ENCODE measurements around the gene LAP3.
A peak's percentile ranks its signal among the peaks of the same experiment; 100 is the strongest.
"Not testable (repeated sequence)": the region's sequence is repeated elsewhere in the genome, so short reads cannot be mapped to it uniquely, and the experiment has no call there.

Gene LAP3

DNA sequence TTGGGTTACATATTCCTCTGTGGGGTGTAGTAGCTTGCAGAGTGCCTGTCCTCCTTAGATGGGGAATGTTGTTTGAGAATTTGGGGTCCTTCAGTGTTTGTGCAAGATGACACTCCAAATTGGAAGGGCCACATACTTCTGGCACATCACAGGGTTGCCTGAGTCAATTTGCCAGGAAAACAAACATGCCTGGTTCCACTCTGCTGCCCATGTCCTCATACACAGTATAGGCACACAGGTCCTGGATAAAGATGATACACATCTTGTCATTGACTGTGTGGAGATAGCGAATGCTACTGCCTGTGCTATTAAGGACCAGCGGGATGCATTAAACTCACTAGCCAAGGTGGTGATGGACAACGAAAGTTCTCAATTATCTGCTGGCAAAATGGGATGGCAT lies 11.2 kb upstream of the LAP3 start:
- no peak for DNase-seq

GRCh38 chr4:17567271-17567670 lies 9.7 kb upstream of the LAP3 start:
- no peak for DNase-seq

GRCh38 chr4:17574206-17574605 lies 2.8 kb upstream of the LAP3 start:
- DNase-seq: no peak

DNA sequence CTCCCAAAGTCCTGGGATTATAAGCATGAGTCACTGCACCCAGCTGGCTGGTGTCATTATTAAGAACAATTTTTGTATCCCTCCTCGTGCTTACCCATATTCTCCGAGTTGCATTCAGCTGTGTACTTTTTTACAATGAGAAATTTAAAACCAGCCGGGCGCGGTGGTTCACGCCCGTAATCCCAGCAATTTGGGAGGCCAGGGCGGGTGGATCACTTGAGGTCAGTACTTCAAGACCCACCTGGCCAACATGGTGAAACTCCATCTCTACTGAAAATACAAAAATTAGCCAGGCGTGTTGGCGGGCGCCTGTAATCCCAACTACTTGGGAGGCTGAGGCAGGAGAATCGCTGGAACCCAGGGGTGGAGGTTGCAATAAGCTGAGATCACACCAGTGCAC lies 1.8 kb upstream of the LAP3 start:
- DNase-seq: not testable (repeated sequence)

DNA sequence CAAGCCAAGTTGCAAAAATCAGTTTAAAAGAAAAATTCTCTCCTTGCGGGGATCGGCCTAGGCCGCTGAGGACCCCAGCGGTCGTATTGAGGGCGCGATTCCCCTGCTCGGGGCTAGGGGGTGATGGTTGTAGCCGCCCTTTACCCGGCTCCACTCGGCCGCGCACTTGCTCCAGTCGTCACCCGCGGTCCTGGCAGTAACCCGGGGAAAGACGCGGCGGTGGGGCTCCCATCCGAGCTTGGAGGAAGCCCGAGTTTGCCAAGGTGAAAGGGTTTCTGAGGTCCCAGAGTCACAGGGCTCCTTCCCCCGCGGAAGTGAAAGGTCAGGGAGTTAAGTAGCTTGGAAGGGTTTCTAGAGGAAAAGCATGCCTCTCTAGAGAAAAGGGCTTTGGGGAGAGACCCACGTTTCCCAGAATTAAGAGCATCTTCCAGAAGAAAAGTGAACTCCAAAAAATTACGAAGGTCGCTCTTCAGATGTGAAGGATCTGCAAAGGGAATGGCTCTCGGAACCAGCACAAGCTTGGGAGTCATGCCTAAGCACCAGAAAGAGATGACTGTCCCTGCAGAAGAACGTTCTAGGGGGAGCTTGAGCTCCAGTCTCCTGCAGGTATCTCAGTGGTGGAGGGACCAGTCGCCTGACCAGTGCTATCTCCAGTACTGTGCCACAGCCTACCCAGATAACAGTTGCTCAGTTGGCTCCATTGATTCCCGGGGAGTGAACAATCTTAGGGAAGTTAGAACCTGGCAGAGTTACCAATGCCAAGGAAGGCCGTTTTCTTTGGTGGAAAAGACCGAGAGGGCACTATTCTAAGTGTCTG lies 875 bp downstream of the LAP3 start:
- DNase-seq: peak; percentile 37 to 48

GRCh38 chr4:17578482-17578891 lies 1.5 kb downstream of the LAP3 start:
- peak in 1 of 2 experiments; percentile 23 for DNase-seq

DNA sequence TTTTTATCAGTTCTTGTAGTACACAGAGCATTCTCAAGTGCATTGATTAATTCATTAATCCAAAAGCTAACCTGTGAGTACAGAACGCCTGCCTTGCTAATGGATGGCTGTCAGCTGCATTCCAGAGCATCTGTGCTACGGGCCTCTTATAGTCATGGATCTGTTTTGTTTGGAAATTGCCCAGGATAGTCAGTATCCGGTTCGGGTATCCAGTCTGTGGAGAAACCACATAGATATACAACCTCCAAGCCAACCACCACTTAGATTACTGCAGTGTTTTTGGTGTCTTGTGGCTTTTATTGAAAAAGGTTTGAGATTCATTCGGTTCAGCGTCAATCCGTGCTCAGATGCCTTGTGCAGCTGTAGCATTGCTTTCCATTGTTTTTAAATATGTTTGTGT lies 4.0 kb downstream of the LAP3 start:
- DNase-seq: no peak

GRCh38 chr4:17583276-17583675 lies 6.3 kb downstream of the LAP3 start:
- DNase-seq: no peak

GRCh38 chr4:17583941-17584340 lies 6.9 kb downstream of the LAP3 start:
- DNase-seq: no peak

- DNase-seq: no peak
Measured at GRCh38 chr4:17584521-17585213, 7.7 kb downstream of the LAP3 start.

- no peak for DNase-seq
Measured at GRCh38 chr4:17587094-17587822, 10.3 kb downstream of the LAP3 start.

DNA sequence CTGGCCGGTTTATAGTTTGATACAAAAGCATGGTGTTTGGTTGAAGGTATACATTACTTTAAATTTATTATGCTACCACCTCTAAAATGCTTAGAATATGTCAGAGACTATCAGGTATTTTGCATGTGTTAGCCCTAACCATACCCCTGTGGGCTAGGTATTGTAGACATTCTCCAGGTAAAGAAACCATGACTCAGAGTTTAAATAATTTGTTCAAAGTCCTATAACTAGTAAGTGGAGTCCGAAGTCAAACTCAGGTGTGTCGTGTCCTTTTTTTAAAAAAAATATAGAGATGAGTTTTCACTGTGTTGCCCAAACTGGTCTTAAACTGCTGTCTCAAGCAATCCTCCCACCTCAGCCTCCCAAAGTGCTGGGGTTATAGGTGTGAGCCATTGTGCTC lies 12.4 kb downstream of the LAP3 start:
- no peak for DNase-seq

GRCh38 chr4:17595471-17596005 lies 18.5 kb downstream of the LAP3 start:
- DNase-seq: no peak

DNA sequence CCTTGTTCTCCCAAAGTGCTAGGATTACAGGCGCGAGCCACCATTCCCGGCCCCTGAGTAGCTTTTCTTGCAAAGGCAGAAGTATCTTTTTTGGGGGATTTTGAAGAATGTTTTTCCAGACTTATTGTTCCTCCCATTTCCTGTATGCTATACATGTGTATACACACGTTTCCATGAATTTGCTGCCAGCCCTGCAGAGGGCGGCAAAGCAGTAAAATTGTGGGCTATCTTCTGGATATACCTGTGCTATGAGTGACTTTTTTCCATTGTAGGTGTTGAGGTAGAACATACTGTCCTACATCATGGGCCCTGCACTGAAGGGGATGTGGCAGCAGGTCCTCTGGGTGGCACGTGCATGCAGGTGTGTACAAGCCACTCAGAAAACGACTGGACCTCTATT lies 20.5 kb downstream of the LAP3 start:
- no peak for DNase-seq

DNA sequence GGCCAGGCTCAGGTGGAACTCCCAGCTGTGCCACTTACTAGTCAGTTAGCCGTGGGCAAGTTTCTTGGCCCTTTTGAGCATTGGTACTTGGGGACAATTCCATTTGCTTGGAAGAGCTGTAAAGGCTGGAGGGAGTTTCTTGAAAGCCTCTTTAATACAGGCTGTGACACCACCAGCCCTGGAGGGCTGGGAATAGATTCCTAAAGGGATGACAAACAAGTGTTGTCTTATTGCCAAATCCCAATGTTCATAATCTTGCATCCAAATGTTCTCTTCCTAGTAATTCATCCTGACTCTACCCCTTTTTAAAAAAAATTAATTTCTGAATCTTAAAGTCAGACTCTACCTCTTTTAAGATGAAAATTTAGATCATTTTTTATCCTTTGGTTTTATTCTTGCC lies 22.8 kb downstream of the LAP3 start:
- DNase-seq: no peak

GRCh38 chr4:17605236-17605635 lies 28.2 kb downstream of the LAP3 start:
- no peak for DNase-seq

DNA sequence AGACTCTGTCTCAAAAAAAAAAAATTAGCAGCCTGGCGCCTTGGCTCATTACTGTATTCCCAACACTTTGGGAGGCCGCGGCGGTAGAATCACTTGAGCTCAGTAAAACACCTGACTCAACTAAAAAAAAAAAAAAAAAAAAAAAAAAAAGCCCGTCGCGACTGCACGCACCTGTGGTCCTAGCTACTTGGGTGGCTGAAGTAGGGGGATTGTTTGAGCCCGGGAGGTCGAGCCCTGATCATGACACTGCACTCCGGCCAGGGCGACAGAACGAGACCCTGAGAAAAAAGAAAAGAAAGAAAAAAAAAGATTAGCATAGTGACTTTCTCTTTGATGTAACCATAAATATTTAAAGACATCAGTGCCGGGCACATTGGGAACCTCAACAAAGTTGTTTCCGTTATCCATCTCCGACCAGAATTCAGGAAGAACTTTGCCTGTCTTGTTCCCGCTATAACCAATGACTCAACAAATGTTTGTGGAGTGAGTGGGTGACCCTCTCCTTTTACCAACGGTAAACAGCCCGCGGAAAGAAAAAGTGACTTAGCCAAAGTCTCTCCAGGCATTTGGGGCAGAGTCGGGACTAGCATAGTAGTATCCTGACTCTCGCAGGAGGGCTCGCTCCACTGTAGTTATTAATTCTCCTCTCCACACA lies 36.9 kb downstream of the LAP3 start:
- peak in 1 of 2 experiments; percentile 59 for DNase-seq

- peak; percentile 95 for DNase-seq
Measured at GRCh38 chr4:17614416-17615299, 37.7 kb downstream of the LAP3 start, which contains the start of gene MED28. Gene MED28, plus strand, starts transcription at chr4:17614641. Its CDS starts 14 bp downstream, at chr4:17614655.

DNA sequence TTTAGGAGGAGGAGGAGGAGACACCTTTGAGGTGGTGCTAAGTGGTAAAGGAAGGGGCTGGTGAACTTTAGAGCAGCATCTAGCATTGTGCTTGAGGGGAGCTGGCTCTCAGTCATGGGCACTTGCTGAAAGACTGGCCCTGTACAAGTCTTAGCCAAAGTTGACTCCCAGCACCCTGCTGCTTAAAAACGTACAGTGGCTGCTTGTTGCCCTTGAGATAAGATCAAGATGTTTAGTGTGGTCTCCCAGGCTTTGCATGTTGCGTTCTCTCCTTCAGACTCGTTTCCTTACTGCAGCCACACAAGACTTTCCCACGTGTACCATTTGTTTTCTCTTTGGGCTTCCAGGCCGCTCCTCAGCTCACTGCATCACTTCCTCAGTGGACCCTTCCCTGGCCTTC lies 39.3 kb downstream of the LAP3 start:
- no peak for DNase-seq

DNA sequence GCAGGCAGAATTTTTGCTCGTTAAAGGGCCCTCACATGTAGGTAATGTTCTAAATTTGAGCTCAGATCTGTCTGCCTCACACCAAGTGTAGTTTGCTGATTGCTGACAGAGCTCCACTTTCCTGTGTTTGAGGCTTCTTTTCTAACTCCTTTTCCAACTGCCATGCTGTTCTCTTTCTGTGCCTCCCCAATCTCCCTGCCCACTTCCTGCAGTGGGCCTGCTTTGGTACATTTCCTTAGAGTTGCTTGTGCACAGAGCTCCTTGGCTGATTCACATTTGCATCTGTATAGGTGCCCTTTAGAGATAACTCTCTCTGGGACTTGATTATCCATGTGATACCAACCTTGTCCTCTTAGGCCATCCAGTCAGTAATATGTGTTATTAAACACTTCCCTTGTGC lies 41.9 kb downstream of the LAP3 start:
- DNase-seq: no peak

- no peak for DNase-seq
Measured at GRCh38 chr4:17619416-17620105, 42.6 kb downstream of the LAP3 start.
